Gastrocnemius medialis (tissue), 4 donors: ENCODE results near the gene ENKUR.

ENCODE experiments used
- CTCF ChIP-seq, 5 experiments: fragments of 450-650 bp in 3 of 5; fragments of 200-600 bp in 2 of 5; sonication (generic) in 2 of 5; IDR thresholded peaks in 4 of 5; conservative IDR thresholded peaks in 1 of 5; 1 replicate in 4 of 5; 2 replicates in 1 of 5; pipeline ENCODE4 v1.5.1; 2016 to 2019; ENCODE audit warnings: antibody characterized with exemption in 5 of 5, mild to moderate bottlenecking in 3 of 5, moderate library complexity in 3 of 5
- POLR2A ChIP-seq, 2 donors: fragments of 450-650 bp; IDR thresholded peaks; one replicate each; pipeline ENCODE4 v1.6.1; 2017; ENCODE audit warnings: antibody characterized with exemption in 2 of 2, mild to moderate bottlenecking in 2 of 2, moderate library complexity in 2 of 2

DNA sequence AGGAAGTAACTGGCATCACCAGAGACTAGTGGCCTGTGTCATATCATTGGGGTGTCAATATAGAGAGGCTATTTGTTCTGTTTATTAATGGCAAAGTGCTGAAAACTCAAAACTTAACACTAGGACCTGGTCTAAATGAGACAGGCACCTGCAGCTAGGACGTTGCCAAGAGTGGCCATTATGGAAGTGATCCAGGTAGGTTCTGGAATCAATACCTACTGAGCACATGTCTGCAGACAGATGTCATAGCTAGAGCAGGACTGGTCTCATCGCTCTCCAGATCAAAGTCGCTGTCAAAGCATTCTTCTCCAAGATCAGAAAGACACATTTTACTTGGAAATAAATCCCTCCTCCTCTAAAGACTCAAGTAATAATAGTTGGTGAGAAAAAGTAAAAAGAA, 40.8 kb upstream of the ENKUR start:
- no peak for TF ChIP-seq CTCF (IDR thresholded peaks at IDR 0.05 in 4 of 5, conservative IDR thresholded peaks at IDR 0.05 in 1 of 5)
- no peak for TF ChIP-seq POLR2A (IDR thresholded peaks at IDR 0.05)
